RPMI7951 (cell line): ENCODE data around the gene TXNDC11. TPM values are rescaled to one million over a fixed set of nuclear protein-coding genes. Genes with fewer than 3 reads are reported as not detected.
"Not testable (repeated sequence)": the region's sequence is repeated elsewhere in the genome, so short reads cannot be mapped to it uniquely, and the experiment has no call there.

Experiments
- DNase-seq: peaks from one replicate; pipeline ENCODE4 v3.0.0-alpha.2; 2012; ENCODE audit warnings: low read depth
- total RNA-seq: library from RNA; depleted of rRNA; stranded (reverse); fragments of >200 nt; shearing (Covaris generic); gene quantifications from 2 replicates; pipeline ENCODE4 v1.2.3, GENCODE V29; 2014; rRNA removed

The TXNDC11 gene
- total RNA-seq: 18.8 and 21.7 TPM in 2 replicates

GRCh38 chr16:11742536-11743307 lies at the start of gene TXNDC11:
Gene TXNDC11, minus strand, starts transcription at chr16:11742857. Its CDS starts 127 bp downstream, at chr16:11742730.
- DNase-seq: peak; percentile 95

- DNase-seq: no peak
Measured at GRCh38 chr16:11791144-11791828, 48.6 kb upstream of the TXNDC11 start.

- no peak for DNase-seq
Measured at GRCh38 chr16:11788914-11789313, 46.3 kb upstream of the TXNDC11 start.

GRCh38 chr16:11784980-11785599 lies 42.4 kb upstream of the TXNDC11 start:
- not testable (repeated sequence) for DNase-seq

- not testable (repeated sequence) for DNase-seq
Measured at GRCh38 chr16:11784381-11784780, 41.7 kb upstream of the TXNDC11 start.

- DNase-seq: no peak
Measured at GRCh38 chr16:11784038-11784369, 41.3 kb upstream of the TXNDC11 start.

GRCh38 chr16:11783319-11784037 lies 40.8 kb upstream of the TXNDC11 start:
- DNase-seq: peak; percentile 48

- peak; percentile 76 for DNase-seq
Measured at GRCh38 chr16:11781773-11782172, 39.1 kb upstream of the TXNDC11 start.

- no peak for DNase-seq
Measured at GRCh38 chr16:11780991-11781680, 38.5 kb upstream of the TXNDC11 start.

GRCh38 chr16:11779074-11779473 lies 36.4 kb upstream of the TXNDC11 start:
- DNase-seq: no peak

- no peak for DNase-seq
Measured at GRCh38 chr16:11774065-11774626, 31.5 kb upstream of the TXNDC11 start.

- no peak for DNase-seq
Measured at GRCh38 chr16:11768849-11769248, 26.2 kb upstream of the TXNDC11 start.

- DNase-seq: no peak
Measured at GRCh38 chr16:11762431-11762830, 19.8 kb upstream of the TXNDC11 start.

GRCh38 chr16:11759997-11760396 lies 17.3 kb upstream of the TXNDC11 start:
- DNase-seq: no peak

GRCh38 chr16:11759163-11759834 lies 16.6 kb upstream of the TXNDC11 start:
- DNase-seq: no peak

GRCh38 chr16:11757671-11758545 lies 15.3 kb upstream of the TXNDC11 start:
- peak; percentile 50 for DNase-seq

GRCh38 chr16:11756248-11756647 lies 13.6 kb upstream of the TXNDC11 start:
- no peak for DNase-seq

- DNase-seq: no peak
Measured at GRCh38 chr16:11755022-11755760, 12.5 kb upstream of the TXNDC11 start.

- DNase-seq: no peak
Measured at GRCh38 chr16:11752856-11753255, 10.2 kb upstream of the TXNDC11 start.
